ENCODE measurements around the gene KCNIP3.

The KCNIP3 gene

DNA sequence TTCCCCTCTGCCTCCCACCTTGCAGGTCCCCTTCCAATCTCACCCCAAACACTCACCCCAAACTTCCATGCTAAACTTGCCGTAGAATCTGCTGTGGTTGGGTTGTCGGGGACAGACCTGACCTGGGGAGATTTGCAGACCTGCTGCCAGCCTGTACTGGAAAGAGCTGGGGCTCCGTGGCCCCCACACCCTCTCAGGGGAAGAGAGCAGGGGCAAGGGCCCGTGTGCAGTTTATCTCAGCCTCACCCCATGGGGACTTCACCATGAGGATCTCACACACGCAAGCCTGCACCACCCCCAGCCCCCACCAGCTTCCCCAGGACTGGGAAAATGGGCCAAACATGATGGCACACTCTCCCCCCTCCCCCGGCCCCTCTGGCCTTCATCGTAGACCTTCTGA, 30.7 kb downstream of the KCNIP3 start:
- no peak for DNase-seq (ENCODE audit: low read depth, low spot score)

DNA sequence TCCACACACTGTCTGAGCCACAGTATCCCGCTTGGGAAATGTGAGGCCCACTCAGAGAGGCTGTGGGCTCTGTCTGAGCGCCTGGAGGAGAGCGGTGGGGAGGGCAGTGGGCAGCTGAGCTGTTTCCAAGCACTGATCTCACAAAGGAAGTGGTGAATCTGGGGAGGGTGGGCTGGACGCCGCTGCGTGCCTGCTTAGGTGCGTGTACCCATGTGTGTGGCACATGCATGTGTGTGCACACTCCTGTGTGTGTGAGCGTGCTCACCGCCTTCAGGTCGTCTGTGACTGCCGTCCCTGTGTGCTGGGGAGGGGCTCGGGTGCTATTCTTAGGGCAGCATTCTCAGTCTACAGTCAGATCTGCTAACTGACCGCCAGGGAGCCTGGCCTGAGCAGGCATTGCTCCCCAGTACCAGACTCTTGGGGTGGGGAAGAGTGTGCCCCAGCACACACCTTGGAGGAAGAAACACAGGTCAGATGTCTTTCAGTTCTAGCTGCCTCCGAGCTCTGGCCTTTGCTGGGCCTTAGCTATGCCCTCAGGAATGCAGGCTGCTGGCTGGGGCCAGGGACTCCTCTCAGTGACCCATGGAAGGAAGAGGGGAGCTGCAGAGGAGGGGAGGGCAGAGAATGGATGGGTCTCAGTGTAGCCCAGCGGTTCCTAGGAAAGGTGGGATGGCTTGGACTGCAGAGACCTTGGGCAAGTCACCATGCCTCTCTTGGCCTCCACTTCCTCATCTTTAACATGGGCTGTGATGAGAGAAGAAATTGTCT, 31.4 kb downstream of the KCNIP3 start:
- no peak for DNase-seq (ENCODE audit: low read depth, low spot score)

DNA sequence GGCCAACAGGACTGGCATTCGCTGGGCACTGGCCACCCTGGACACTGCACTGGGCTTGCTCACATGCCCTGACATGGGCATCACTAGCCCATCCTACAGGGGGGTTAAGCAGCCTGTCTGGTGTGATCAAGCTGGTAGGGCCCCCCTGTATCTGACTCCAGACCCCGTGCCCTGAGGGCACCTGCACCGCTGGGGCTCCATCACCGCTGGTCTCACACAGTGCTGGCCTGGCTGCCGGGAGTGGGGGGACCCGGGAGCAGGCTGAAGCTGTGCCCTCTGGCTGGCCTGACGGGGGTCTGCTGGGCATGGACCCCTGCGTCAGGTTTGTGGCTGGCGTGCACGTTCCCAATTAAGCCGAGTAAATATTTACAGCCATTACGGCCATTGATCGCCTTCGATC, 32.3 kb downstream of the KCNIP3 start:
- no peak for DNase-seq (ENCODE audit: low read depth, low spot score)

DNA sequence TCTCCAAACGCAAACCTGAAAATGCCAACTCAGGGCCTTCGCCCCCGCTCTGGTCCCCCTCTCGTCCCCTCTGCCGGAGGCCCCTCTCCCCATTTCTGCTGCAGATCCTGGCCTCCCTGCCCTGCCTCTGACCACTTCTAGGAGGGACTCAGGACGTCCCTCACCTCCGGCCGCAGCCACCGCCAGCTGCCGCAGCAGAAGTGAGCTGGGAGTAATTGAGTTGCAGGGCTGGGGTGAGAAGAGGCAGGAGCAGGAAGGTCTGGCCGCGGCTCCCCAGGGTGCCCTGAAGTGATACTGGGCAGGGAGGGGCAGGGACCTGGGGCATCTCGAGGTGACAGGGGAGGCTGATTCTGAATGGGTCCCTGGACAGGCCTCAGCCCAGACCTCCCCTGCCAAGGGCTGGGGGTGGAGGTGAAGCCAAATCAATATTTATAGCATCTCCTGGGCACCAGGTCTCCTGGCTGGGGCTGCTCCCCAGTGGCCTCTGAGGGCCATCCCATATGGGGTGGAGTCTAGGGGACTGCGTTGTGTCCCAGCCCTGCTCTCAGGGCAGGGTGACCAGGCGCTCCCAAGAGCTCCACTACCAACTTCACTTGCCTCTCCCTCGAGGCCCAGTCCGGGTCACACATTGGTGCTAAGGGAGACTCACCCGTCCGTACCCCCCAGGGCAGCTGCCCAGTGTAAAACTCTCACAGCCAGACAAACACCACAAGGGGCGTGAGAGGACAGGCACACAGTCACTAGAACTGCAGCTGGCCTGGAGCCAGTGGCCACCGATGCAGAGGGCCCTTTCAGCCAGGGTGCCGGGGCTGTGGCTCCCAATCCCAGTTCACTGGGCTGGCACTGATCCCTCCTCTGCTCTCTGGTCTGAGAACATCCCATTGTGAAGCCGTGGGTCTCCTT, 33.0 kb downstream of the KCNIP3 start:
- no peak for DNase-seq (ENCODE audit: low read depth, low spot score)

DNA sequence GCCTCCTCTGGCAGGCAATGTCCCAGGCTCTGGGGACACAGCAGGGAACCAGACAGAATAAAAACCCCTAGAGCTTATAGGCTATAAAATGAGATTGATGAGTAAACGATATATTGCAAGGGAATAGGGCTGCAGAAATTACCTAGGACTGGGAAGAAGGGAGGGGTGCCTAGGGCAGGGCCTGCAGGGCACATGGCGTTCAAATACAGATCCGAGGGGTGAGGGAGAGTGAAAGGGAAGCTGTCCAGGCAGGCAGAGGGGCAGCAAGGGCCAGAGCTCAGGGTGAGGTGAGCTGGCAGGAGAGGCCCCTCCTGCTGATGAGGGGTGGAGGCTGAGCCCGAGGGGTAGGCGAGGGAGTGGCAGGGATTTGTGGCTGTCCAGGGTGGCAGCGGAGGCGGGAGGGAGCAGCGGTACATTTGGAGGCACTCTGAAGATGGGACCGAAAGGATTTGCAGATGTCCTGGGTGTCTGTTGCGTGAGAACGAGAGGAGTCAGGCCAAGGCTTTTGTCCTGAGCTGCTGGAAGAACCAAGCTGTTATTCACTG, 33.7 kb downstream of the KCNIP3 start:
- DNase-seq (ENCODE audit: low read depth, low spot score): no peak

DNA sequence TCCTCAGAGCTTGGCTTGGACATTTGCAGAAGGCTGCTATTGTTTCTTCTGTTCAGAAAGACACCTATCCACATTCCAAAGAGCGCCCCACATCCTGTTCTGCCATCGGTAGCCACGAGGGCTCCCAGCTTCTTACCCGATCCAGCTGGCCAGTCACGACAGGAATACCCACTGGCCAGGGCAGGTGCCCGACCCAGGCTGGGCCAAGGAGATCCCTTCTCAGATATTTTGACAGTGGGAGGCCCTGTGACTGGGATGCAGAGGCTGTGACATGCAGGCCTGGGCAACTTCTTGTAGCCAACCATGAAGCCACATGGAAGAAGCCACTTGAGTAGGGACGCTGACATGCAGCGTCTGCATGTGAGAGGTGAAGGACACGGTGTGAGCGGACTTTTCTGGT, 34.5 kb downstream of the KCNIP3 start:
- DNase-seq (ENCODE audit: low read depth, low spot score): no peak

DNA sequence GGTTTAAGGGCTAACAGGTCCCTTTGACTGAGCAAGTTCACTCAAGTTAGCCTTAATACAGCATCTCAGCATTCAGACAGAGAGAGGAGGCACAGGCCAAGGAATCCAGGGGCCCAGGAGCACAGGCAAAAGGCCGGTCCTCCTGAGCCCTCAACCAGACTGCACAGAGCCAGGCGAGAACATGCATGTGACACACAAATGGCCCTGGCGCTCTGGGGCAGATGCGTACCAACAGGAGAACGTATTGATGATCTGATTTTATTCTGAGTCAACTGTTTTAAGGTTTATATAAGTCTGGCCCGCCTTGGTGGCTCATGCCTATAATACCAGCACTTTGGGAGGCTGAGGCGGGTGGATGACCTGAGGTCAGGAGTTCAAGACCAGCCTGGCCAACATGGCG, 34.9 kb downstream of the KCNIP3 start:
- DNase-seq (ENCODE audit: low read depth, low spot score): no peak

DNA sequence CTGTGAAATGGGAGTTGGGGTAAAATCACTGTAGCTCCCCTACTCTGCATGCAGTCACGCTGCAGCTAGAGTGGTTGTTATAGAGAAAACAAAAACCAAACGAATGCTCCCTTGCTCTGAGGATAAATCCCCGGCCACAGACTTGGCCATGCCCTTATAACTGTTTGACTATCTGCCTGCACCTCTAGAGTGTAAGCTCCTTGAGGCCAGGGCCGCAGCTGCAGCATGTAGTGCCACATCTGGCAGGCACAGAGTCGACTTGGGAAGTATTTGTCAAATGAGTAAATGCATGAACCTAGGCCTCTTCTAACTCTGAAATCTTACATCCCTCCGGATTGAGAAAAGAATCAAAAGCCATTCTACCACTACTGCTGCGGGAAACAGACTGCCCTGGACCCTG, 35.9 kb downstream of the KCNIP3 start:
- no peak for DNase-seq (ENCODE audit: low read depth, low spot score)

DNA sequence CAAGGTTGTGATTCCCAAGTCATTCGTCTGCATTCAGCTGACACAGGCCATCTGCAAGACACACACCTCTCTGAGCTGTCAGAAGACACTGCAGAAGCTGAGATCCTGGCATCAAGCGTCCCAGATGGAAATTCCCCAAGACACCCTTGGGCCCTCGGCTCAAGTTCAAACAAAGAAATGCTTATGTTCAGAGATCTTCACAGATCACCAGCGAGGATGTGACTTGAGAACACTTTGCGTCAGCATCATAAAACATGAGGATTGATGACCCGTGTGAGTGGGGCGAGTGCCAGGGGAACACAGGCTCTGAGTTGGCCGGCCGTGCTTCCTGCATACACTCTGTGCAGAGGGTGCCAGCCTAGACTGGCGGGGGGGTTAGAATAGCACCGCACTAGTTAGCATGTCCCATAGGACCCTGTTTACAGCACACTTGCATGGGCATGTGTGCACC, 36.8 kb downstream of the KCNIP3 start:
- DNase-seq (ENCODE audit: low read depth, low spot score): peak; percentile 29

DNA sequence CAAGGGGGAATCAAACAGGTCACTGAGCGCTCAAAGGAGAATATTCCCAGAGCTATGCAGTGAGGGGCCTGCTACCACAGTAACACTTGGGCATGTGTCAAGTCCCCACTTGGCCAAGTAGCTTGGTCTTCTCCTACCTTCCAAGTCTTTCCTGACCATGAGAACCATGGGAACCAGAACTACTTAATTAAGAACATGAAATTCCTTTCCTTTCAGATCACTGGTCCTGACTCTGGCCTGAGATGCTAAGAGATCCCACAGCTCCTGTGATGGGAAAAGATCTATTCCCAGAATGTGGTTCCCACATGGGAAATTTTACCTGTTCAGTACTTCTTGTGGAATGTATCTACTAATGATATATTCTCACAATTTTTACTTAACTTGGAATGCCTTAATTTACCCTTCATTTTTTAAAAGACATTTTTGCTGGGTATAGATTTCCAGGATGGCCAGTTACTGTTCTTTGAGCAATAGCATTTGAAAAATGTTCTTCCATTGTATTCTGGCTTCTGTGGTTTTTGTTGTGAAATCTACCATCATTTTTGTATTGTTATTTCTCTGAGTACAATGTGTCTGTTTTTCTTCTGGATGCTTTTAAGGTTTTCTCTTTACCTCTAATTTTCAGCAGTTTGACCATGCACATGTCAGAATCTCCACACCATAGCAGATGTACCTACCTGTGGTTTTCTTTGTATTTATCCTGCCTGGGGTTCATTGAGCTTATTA, 37.9 kb downstream of the KCNIP3 start:
- no peak for DNase-seq (ENCODE audit: low read depth, low spot score)

DNA sequence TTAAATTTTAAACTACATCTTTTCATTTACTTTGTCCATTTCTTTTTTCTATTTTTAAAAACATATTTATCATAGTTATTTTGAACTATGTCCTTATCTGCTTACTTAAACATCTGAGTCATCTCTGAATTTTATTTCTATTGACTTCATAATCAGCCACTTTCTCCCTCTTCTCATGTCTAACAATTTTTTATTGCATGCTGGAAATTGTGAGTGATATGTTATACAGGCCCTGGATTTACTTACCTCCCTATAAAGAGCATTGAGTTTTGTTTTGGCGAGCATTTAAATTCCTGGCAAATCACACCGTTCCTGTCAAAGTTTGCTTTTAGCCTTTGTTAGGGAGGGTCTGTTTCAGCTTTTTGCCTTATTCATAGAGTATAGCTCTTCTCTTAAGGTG, 39.3 kb downstream of the KCNIP3 start:
- no peak for DNase-seq (ENCODE audit: low read depth, low spot score)

DNA sequence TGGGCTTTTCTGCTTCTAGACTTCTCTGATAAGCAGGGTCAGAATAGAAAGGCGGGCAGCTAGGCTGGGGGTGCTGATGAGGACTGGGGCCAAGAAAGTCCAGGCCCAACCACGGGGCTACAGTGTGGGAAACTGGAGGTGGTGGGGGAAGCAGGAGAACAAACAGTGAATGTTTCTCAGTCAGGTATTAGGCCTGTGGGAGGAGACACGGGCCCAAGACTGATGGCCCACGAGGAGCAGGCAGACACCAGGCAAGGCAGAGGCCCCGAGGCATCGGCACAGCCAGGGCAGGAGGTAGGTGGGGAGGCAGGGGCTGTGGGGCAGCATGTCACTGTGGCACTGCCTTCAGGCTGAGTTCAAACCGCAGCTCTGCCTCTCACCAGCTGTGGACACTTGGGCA, 40.7 kb downstream of the KCNIP3 start:
- DNase-seq (ENCODE audit: low read depth, low spot score): no peak

DNA sequence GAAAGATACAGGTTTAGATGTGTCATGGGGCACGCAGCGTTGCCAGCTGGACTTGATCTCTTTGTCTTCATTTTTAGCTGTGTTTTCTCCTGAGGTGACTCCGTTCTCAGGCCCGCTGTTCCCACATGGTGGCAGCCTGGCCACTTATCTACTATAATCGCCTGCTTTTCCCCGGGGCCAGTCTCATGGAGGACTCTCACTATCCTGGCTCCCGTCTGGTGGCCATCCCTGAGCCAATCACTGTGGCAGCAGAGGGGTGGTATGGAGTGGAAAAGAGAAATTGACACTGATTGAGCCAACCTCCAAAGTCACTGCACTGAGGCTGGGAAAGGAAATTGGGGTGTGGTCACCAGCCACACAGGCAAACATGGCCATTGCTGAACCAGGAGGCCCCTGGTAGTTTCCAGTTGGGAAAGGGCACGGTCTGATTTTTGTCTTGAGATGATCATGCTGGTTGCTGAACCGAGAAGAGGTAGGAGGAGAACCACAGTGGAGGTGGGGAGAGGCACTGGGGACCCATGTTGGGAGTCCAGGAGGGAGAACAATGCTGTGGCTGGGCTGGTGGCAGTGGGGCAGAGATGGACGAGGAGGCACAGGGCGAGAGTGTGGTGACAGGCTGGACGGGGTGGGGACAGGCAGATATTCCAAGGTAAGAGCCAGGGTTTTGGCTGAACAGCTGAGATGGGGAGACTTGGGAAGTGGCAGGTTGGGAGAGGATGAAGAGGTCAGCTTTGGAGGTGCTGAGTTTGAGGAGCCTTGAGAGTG, 45.6 kb downstream of the KCNIP3 start:
- no peak for DNase-seq (ENCODE audit: low read depth, low spot score)

DNA sequence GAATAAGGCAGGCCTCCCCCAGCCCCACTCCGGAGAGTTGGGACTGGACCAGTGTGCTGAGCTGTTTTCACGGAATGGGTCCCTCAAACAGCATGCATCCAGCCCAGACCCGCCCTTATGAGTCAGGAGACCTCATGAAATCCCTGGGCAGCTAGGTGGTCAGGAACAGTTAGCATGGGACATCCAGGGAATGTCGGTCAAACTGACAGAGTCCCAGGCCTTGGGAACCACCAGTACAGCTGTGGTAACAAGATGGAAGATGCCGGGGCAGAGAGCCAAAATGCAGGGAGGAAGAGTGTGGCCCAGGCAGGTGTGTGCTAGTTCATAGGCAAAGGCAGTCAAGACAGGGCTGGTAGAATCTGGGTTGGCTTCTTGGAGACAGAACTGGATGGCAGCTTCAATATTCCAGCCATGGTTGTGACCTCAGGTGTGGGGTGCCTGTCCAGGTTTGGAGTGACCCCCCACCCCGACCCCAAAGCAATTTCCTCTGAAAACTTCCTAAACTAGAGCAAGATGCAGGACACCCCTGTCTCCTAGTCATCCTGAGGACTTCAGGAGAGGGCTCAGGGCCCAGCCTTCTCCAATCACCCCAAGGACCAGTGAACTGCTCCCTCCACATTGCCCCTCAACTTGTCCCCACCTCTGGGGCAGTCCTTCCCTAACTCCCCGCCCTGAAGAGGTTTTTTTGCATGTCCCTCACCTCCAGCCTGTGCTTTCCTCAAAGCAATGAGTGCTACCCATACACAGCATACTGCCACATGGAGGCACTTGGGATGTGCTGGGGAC, 46.5 kb downstream of the KCNIP3 start:
- no peak for DNase-seq (ENCODE audit: low read depth, low spot score)

DNA sequence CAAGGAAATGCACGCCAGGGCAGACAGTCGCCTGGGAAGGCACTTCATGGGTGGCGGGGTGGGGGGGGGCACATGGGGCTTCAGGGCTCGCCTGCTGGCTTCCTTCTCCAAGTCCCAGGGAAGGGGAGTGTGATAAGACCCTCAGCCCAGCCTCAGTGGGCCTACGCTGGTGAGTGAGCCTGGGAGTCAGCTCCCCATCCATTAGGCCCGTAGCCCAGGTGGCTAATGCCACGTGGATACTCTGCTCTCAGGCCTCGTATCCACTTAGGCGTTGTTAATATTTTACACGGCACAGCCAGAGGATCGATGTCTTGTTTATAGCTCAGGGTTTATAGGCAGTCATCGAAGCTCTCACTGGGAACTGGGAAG, 47.1 kb downstream of the KCNIP3 start:
- no peak for DNase-seq (ENCODE audit: low read depth, low spot score)

DNA sequence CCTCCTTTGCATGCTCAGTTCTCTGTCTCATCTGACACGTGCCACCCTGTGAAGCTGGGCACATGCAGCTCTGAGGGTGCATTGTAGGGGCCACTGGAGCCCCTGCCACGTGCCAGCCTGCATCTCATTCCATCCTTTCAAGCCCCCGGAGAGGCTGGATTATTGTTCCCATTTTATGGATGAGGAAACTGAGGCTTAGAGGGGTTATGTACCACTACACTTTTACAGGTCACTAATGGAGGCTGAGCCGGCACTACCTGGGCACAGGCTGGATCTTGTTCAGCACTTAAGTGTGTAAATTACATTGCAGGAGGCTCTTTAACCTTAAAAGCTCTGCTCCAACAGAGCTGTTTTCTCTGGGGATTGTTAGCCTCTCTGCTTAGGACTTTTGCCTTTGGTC, 47.5 kb downstream of the KCNIP3 start:
- DNase-seq (ENCODE audit: low read depth, low spot score): no peak

DNA sequence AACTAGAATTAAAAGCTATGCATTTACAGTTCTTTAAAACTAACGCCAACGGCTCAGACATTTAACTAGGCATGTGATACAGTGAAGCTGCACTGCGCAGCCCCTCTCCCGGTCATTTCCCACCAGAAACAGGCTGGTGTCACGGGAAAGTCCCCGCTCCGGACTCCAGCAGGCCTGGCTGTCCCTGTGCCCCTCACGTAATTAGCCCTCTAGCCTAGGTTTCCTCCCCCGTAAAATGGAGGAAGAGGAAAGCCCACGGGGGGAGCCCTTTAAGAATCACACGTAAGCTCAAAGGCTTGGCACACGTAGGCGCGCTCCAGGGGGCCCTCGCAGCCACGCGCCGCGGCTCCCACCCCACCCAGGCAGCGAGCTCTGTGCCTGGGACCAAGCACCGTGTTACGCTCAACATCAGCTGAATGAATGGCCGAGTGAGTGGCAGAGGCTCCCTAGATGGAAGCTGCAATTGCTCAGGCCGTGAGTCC, 48.0 kb downstream of the KCNIP3 start:
- DNase-seq (ENCODE audit: low read depth, low spot score): no peak

DNA sequence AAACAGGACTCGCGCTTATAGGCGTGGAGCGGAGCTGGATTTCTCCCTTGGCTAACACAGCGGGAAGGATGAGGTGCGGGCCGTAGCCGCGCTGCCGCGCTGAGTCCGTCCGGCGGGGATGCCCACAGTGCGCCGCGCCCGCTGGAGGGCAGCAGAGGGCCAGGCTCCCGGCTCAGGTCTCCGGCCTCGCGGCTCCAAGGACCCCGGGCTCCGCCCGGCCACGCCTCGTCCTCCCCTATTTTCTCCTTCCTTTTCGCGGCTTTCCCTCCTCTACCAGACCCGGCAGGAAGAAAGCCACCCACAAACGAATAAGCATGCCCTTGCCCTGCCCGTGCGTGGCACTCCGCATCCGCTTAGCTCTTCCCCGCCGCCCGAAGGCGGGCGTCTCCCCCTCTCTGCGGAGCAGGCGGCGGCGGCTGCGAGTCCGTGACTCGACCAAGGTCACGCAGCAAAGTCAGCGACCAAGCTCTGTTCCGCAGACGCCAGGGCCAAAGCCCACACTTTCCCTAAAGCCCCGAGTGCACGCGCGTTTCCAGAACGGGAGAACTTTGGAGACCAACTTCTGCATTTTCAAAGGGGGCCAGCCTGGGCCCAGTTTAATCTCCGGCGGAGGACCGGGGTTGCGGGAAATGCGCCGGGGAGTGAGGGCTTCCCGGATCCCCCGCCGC, 48.5 kb downstream of the KCNIP3 start:
- DNase-seq (ENCODE audit: low read depth, low spot score): peak; percentile 29

DNA sequence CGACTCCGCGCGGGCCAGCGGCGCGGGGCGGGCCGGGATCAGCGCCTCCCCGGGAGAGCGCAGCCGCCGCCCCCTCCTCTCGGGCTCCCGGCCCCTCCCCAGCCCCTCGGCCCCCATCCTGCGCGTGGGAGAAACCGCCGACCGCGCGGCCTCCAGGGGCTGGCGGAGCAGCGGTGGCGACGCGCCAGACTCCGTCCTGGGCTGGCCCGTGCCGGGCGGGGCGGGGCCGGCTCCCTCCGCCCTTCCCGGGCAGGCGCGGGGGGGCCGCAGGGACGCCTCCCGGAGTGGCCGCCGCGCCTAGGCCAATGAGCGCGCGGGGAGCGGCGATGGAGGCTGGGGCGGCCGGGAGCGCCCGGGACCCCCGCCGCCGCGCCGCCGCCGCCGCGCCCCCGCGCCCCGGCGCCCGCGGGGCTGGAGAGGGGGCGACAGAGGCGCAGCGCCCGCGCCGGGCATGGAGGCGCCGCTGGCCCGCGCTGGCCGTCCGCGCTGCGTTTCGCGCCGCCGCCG, 49.1 kb downstream of the KCNIP3 start:
- no peak for DNase-seq (ENCODE audit: low read depth, low spot score)
